Left lobe of liver (tissue), 2 donors: ENCODE results near the gene PPIL4. TPM values are rescaled to one million over a fixed set of nuclear protein-coding genes. Genes with fewer than 3 reads are reported as not detected.
A peak's percentile ranks its signal among the peaks of the same experiment; 100 is the strongest.

Source experiments
- ATAC-seq: fragments of 200-7000 bp; cut with Tn5 transposase; one replicate; pipeline ENCODE4 v1.9.1; 2020; ENCODE audit warnings: mild to moderate bottlenecking, moderate library complexity
- DNase-seq: peaks from one replicate; pipeline ENCODE4 v3.0.0-alpha.2; 2020; ENCODE audit warnings: low spot score
- total RNA-seq: library from RNA; stranded (reverse); gene quantifications from one replicate; pipeline ENCODE4 v1.2.1, GENCODE V29; 2021
- donor health status: DM: no; HTN: no; CAD: no; lungs with moderate emphysema.
- donor health status: DM: no; HTN: yes; CAD: no.

The PPIL4 gene
- total RNA-seq, 1 donor from 2014 or later = 7.0 TPM

GRCh38 chr6:149484733-149485700 is 60.8 kb downstream of the PPIL4 start, which contains the start of gene ZC3H12D:
Gene ZC3H12D (minus strand): TSS chr6:149485014. CDS start chr6:149474543, 10,471 bp downstream.
- peak; percentile 46 for ATAC-seq
- DNase-seq = peak; percentile 49

DNA sequence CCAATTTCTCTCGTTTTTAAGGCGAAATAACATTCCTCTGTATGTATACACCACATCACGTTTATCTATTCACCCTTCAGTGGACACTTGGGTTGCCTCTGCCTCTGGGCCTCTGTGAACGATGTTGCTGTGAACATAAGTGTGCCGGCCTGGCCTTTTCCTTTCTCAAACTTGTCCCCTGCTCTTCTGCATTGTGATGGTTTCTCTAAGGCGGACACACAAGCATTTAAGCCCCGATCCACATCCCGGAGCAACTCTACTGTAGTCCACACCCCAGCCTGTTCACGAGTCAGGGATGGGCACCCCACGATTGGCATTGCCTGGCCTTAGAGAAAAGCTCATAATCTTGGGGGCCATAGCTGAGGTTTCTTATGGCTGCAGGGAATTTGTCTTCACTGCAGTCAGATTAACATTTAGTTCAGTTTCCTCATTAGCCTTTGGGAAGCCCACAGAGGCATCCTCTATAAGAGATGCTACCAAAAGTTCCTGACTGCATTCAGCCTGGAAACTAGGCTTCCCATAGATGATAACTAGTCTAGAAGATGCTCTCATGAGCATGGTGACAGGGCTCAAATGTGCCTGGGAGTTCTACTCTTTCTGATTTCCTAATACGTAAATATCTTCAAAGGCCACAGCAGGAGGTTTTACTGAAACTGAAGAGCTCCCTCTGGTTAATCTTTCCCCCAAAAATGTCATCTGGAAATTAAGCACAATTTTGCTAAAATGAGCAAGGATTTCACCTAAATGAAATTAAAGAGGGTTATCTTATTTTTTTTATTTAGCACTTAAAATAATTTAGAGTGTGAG is 61.8 kb downstream of the PPIL4 start:
- DNase-seq = peak; percentile 29
- ATAC-seq = no peak

DNA sequence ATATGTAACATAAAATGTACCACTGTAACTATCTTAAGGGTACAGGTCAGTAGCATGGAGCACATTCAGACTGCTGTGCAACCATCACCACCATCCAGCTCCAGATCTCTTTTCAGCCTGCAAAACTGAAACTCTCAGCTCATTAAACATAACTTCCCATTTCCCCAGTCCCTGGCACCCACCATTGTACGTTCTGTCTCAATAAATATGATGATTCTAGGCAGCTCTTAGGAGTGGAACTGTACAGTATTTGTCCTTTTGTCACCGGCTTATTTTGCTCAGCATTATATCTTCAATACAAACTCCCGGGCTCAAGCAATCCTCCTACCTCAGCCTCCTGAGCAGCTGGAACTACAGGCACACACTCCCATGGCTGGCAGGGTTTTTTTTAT is 62.5 kb downstream of the PPIL4 start:
- DNase-seq (peak; percentile 18), ATAC-seq (no peak)

GRCh38 chr6:149482545-149483333 is 63.1 kb downstream of the PPIL4 start:
- ATAC-seq = peak; percentile 21
- peak; percentile 43 for DNase-seq

DNA sequence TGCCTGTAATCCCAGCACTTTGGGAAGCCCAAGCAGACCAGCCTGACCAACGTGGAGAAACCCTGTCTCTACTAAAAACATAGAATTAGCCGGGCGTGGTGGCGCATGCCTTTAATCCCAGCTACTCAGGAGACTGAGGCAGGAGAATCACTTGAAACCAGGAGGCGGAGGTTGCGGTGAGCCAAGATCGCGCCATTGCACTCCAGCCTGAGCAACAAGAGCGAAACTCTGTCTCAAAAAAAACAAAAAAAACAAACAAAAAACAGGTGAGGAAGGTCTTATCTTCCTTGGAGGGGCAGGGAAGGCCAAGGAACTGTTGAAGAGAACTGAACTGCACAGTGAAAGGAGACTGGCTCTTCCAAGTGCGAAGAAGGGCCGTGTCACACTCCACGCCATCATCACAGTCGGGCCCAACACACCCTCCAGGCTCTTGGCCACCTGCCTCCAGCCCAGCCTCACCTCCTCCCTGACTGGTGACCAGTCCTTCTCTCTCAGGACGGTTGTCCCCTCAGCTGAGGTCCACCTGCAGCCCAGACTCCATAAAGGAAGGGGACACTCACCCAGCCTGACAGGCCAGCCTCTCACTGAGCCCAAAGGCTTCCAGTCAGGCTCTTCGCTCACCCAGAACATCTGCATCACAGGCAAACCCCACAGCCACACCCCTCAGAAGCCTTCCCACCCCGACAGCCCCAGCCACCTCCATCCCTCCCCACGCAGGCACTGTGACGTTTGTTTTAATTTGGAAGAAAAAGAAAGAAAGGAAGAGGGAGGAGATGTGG is 65.2 kb downstream of the PPIL4 start:
- DNase-seq (peak; percentile 39), ATAC-seq (no peak)

- no peak for ATAC-seq
- DNase-seq = no peak
These were observed 67.1 kb downstream of the PPIL4 start for GRCh38 chr6:149478631-149479314.

- ATAC-seq (no peak), DNase-seq (no peak)
These were observed 68.3 kb downstream of the PPIL4 start for GRCh38 chr6:149477544-149477943.

DNA sequence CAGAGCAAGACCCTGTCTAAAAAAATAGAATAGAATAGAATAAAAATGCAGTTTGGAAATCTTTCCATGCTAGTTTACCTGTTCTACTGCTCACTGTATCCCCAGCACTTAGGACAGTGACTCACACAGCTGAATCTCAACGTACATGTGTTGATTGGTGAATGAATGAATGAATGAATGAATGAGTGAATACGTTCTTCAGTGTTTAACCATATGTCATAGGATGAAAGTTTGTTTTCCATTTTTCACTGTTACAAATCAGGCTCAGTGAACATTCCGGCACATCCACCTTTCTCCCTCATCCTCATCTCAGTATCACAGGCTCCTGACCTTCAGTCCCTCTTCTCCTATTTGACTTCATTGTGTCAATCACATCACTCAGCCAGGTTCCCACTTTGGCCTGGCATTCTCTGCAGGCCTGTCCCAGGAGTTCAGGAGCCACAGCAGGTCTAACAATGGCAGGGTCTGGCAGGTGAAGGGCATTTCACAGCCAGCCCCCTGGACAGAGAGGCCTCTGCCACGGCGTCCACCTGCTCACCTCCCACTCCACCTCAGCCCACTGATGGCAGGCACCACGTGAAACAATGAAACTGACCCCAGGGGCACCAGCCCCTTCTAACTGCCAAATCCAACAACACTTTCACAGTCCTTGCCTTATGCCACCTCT is 68.9 kb downstream of the PPIL4 start:
- DNase-seq = no peak
- ATAC-seq = no peak

- no peak for ATAC-seq
- DNase-seq = no peak
These were observed 71.5 kb downstream of the PPIL4 start for GRCh38 chr6:149474108-149474935.

DNA sequence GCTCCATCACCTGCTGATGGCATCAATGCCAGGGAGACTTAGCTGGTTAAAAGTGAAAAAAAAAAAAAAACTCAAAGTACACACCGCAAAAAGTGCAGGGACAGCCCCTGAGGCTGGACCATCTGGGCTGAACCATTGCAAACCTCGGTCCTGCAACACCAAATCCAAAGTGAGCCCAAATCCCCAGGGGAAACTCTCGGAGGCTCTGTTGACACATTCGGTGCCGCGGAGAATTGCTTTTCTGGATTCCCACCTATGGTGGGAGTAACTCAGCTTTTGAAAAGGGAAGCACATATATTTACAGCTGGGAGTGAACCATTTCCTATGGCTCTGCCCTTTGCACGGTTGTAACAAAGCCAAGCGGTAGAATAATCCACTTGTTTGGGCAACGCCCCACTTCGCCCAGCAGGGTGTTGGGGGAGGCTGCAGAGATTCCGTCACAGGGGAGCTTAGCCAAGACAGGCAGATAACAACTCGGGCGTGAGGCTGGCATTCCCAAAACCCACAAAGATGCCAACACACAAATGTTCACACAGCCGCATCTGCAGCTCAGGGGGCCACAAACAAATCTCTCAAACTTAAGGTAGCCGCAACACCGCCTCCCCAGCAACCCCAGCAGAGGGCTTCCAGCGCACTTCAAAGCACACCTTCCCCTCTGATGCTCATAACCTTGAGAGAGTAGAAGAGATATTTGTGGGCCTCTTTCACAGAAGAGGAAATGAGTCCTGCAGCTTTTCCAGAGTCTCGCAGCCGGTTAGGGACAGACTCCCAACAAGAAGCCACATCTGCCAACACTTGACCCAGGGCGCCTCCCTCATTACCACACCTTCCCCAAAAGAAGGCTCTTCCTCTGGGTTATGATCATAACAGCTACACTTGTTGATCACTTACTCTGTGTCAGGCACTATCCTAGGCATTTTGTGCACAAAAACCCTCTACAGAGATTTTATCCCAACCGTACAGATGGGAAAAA is 72.5 kb downstream of the PPIL4 start:
- no peak for DNase-seq
- no peak for ATAC-seq

- DNase-seq = no peak
These were observed 73.6 kb downstream of the PPIL4 start for GRCh38 chr6:149472241-149472640.

DNA sequence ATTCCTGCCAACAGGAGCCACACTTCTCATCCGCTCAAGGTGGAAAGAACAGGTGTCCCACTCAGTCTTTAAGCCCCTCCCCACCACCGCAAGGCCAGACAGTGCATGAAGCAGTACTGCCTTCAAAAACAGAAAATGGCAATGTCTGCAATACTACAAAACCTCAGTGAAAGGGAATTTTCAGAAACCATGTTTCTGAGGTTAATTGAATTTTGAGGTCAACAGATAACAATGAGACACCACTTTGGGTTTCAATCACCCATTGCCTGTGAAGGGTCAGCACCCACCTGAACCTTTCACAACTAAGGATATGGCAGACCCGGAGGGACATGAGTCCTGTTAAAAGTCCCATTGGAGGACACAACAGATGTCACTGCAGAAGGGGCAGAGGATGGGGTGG is 74.0 kb downstream of the PPIL4 start:
- no peak for DNase-seq
- no peak for ATAC-seq

More at GRCh38 chr6:149472241-149472640, 73.6 kb downstream of the PPIL4 start:
- ATAC-seq = no peak

GRCh38 chr6:149470948-149471347 is 74.9 kb downstream of the PPIL4 start:
- ATAC-seq = no peak
- no peak for DNase-seq

GRCh38 chr6:149468179-149468578 is 77.7 kb downstream of the PPIL4 start:
- DNase-seq = no peak
- no peak for ATAC-seq

DNA sequence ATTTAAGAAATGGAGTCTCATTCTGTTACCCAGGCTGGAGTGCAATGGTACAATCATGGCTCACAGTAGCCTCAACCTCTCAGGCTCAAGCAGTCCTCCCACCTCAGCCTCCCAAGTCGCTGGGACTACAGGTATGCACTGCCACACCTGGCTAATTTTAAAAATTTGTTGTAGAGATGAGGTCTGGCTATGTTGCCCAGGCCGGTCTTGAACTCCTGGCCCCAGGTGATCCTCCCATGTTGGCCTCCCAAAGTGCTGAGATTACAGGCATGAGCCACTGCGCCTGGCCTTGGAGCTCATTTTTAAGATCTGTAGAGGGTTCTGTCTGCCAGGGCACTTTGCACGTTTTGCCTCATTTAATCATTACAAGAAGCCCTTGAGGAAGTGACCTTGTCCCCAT is 78.6 kb downstream of the PPIL4 start:
- ATAC-seq = no peak
- no peak for DNase-seq

GRCh38 chr6:149464411-149464810 is 81.4 kb downstream of the PPIL4 start:
- ATAC-seq = no peak
- DNase-seq = no peak

DNA sequence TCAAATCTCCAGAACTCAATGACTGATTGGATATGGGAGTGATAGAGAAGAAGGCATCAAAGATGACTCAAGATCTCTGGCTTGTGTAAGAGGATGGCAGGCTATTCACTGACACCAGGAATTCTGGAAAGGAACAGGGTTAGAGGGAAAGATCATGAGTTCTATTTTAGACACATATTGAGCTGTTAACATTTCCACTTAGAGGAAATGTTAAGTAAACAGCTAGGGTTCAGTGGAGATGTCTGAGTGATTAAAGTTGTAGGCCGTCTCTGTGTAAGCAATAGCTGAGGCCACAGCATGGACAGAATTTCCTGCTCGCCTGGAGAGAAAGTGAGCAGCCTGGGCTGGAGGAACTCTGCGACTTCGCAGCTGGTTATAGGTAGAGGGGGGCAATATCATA is 82.1 kb downstream of the PPIL4 start:
- DNase-seq (no peak), ATAC-seq (no peak)
